K562 (cell line): ENCODE results near the gene JAG2. TPM values are rescaled to one million over a fixed set of nuclear protein-coding genes. Genes with fewer than 3 reads are reported as not detected.

Source experiments
- ATAC-seq: fragments of 200-7000 bp; cut with Tn5 transposase; 3 replicates; pipeline ENCODE4 v1.9.1; 2020; ENCODE audit warnings: moderate library complexity
- BruUV-seq: library from RNA; stranded (reverse); fragments of 400-500 nt; replicated peaks from 2 replicates; lab custom pipeline; 2021; lab: Mats Ljungman, UMichigan
- CTCF ChIA-PET: fragments of 300-600 bp; formaldehyde crosslinking; extraction: SDS; loops from one replicate; lab custom pipeline; 2021; ENCODE audit warnings: low intra/inter-chr PET ratio; lab: Yijun Ruan, JAX
- POLR2A ChIA-PET: fragments of 300-600, 350-650 bp; sonication (Branson Sonifier 250); formaldehyde crosslinking; extraction: SDS; loops from one replicate; lab custom pipeline; 2021; ENCODE audit warnings: antibody characterized with exemption, inconsistent platforms; lab: Yijun Ruan, JAX
- DNase-seq, 4 experiments: peaks; one replicate each; pipeline versions ENCODE4 v3.0.0 to v3.0.0-alpha.2; 2011 to 2018; ENCODE audit warnings: low spot score in 3 of 4, mixed read lengths in 3 of 4; ENCODE audit errors: extremely low read depth in 1 of 4
- FAIRE-seq: peaks from 2 replicates; lab custom pipeline; 2011; peaks lifted over from hg19 to GRCh38; lab: Jason Lieb, UNC
- H2AFZ ChIP-seq: 2 replicates; pipeline ENCODE4 v1.6.0; 2011; ENCODE audit warnings: low read depth, low read length, control low read depth, inconsistent platforms
- H3K27ac ChIP-seq: fragments of 200-600 bp; 3 replicates; pipeline ENCODE4 v1.8.0; 2011; ENCODE audit warnings: low read depth, mild to moderate bottlenecking, control low read depth, inconsistent platforms, low read length, moderate library complexity, mixed read lengths; ENCODE audit errors: extremely low read depth
- H3K27me3 ChIP-seq, 2 experiments: fragments of 300-600 bp in 1 of 2; 2 replicates in 1 of 2; 3 replicates in 1 of 2; pipeline versions ENCODE4 v1.6.0 to v1.8.0; 2011; ENCODE audit warnings: inconsistent platforms in 2 of 2, low read length in 2 of 2, mild to moderate bottlenecking in 1 of 2, mixed read lengths in 1 of 2, moderate library complexity in 1 of 2; ENCODE audit not compliant: control insufficient read depth in 2 of 2, insufficient read depth in 2 of 2
- H3K36me3 ChIP-seq: fragments of 300-600 bp; 3 replicates; pipeline ENCODE4 v1.8.0; 2011; ENCODE audit warnings: mild to moderate bottlenecking, low read length, inconsistent platforms; ENCODE audit not compliant: control insufficient read depth, insufficient read depth
- H3K4me1 ChIP-seq, 2 experiments: fragments of 200-600 bp in 1 of 2; replicated peaks in 1 of 2; 2 replicates in 1 of 2; 3 replicates in 1 of 2; pipeline versions ENCODE4 v1.5.1 to v1.8.0; 2011; ENCODE audit warnings: inconsistent platforms in 2 of 2, low read length in 2 of 2, mild to moderate bottlenecking in 1 of 2, mixed read lengths in 1 of 2, moderate library complexity in 1 of 2; ENCODE audit not compliant: control insufficient read depth in 2 of 2, insufficient read depth in 2 of 2
- H3K4me2 ChIP-seq: 2 replicates; pipeline ENCODE4 v1.6.1; 2011; ENCODE audit warnings: low read length, control low read depth, inconsistent platforms, mixed read lengths; ENCODE audit not compliant: insufficient read depth
- H3K4me3 ChIP-seq: fragments of 200-600 bp; sonication (generic), shearing (Covaris generic); 2 replicates; pipeline ENCODE4 v1.5.1; 2016; ENCODE audit warnings: control low read depth, inconsistent platforms
- H3K79me2 ChIP-seq: fragments of 200-600 bp; 3 replicates; pipeline ENCODE4 v1.8.0; 2011; ENCODE audit warnings: low read length, inconsistent platforms; ENCODE audit not compliant: control insufficient read depth, insufficient read depth
- H3K9ac ChIP-seq, 2 experiments: 2 replicates each; pipeline versions ENCODE4 v1.6.0 to v1.6.1; 2011; ENCODE audit warnings: low read depth in 2 of 2, low read length in 2 of 2, control low read depth in 1 of 2, inconsistent platforms in 1 of 2, mild to moderate bottlenecking in 1 of 2, mixed read lengths in 1 of 2; ENCODE audit not compliant: insufficient read depth in 1 of 2
- H3K9me1 ChIP-seq: one replicate; pipeline ENCODE4 v1.6.0; 2011; ENCODE audit warnings: inconsistent platforms, mild to moderate bottlenecking, low read length, moderate library complexity; ENCODE audit not compliant: control insufficient read depth, insufficient read depth
- H3K9me3 ChIP-seq: replicated peaks from 2 replicates; pipeline ENCODE4 v1.5.1; 2011; ENCODE audit warnings: low read depth, low read length, inconsistent platforms; ENCODE audit not compliant: control insufficient read depth, insufficient read depth
- H4K20me1 ChIP-seq: replicated peaks from 2 replicates; pipeline ENCODE4 v1.6.1; 2011; ENCODE audit warnings: low read length, inconsistent platforms, mixed read lengths; ENCODE audit not compliant: control insufficient read depth, insufficient read depth
- HDGF ChIP-seq: fragments of 450-650 bp; IDR thresholded peaks from 2 replicates; pipeline ENCODE4 v1.6.1; 2016
- KDM1A ChIP-seq, 2 experiments: fragments of 450-650 bp; IDR thresholded peaks; 2 replicates each; pipeline ENCODE4 v1.6.1; 2016; ENCODE audit warnings: mild to moderate bottlenecking in 2 of 2
- NFIC ChIP-seq: fragments of 450-650 bp; IDR thresholded peaks from 2 replicates; pipeline ENCODE4 v1.6.1; 2017; ENCODE audit warnings: mild to moderate bottlenecking, inconsistent platforms
- NRF1 ChIP-seq, 2 experiments: fragments of 450-650 bp; IDR thresholded peaks in 1 of 2; conservative IDR thresholded peaks in 1 of 2; 2 replicates each; pipeline ENCODE4 v1.6.1; 2014; ENCODE audit warnings: mild to moderate bottlenecking in 2 of 2
- TAF9B ChIP-seq: fragments of 450-650 bp; IDR thresholded peaks from 2 replicates; pipeline ENCODE4 v1.6.1; 2018; ENCODE audit warnings: mild to moderate bottlenecking; ENCODE audit not compliant: partially characterized antibody
- ZNF263 ChIP-seq: sonication (generic); formaldehyde crosslinking; IDR thresholded peaks from 2 replicates; pipeline ENCODE4 v1.8.0; 2022; ENCODE audit warnings: mild to moderate bottlenecking, missing genetic modification reagents, borderline replicate concordance
- ZNF431 ChIP-seq: sonication (generic); formaldehyde crosslinking; IDR thresholded peaks from 2 replicates; pipeline ENCODE4 v1.8.0; 2022; ENCODE audit warnings: mild to moderate bottlenecking, missing genetic modification reagents
- ZSCAN32 ChIP-seq: fragments of 450-650 bp; formaldehyde crosslinking; IDR thresholded peaks from 2 replicates; pipeline ENCODE4 v1.4.0; 2020; ENCODE audit warnings: mild to moderate bottlenecking, moderate library complexity
- WGBS: fragments of 100-300 bp; shearing (Covaris generic); methylation state at CpG from one replicate; pipeline ENCODE4 v1.1.6; 2016; ENCODE audit warnings: low coverage, mixed read lengths; ENCODE audit not compliant: insufficient coverage; ENCODE audit errors: missing lambda C conversion rate; 5-methylcytosine and 5-hydroxymethylcytosine counted together
- in situ Hi-C: fragments of 300-500 bp; cut with MboI; formaldehyde crosslinking; loops from 4 replicates; pipeline ENCODE4 v1.15.0; 2018; ENCODE audit warnings: inconsistent platforms, mixed read lengths
- intact Hi-C: fragments of 100-400 bp; cut with micrococcal nuclease; formaldehyde crosslinking; loops from 2 replicates; pipeline ENCODE4 v1.14.2; 2022
- polyA plus RNA-seq, 8 experiments: library from polyadenylated mRNA; depleted of rRNA in 4 of 8; stranded (reverse) in 5 of 8; unstranded in 3 of 8; fragments of >200 nt; fragmentation: Nextera tagmentation in 2 of 8; fragmentation: Illumina TruSeq in 1 of 8; extraction: Ambion mirVana in 2 of 8; extraction: Trizol in 1 of 8; gene quantifications; 2 replicates each; pipeline versions ENCODE4 v1.2.1 to v1.2.3, GENCODE V29; 2011 to 2014; ENCODE audit warnings: inconsistent platforms in 1 of 8, missing spikeins in 1 of 8
- total RNA-seq, 7 experiments: library from RNA; depleted of rRNA in 6 of 7; stranded (reverse); fragments of >200 nt in 6 of 7; fragmentation: Illumina TruSeq in 2 of 7; extraction: Trizol in 2 of 7; gene quantifications; 2 replicates each; pipeline versions ENCODE4 v1.2.1 to v1.2.3, GENCODE V29; 2011 to 2021; ENCODE audit warnings: low replicate concordance in 1 of 7

JAG2 gene
- total and polyA plus RNA-seq, 9 of the 15 experiments (the other 6 are each of a cell fraction or from before 2014, with no cell fraction given) = 0.25 to 48.4 (median 8.6) TPM

- H3K9ac ChIP-seq = peak overlapping the region; percentile 83 to 95
Observed at GRCh38 chr14:105166571-105167302, 1.8 kb downstream of the JAG2 start.

More at GRCh38 chr14:105166571-105167302, 1.8 kb downstream of the JAG2 start:
- H3K27me3 ChIP-seq = no peaks in the 10 kb centered on the region
- peaks cover 12% of the 10 kb centered on the region; the same call in 1 of the 3 replicates for H3K36me3 ChIP-seq
- 48% methylated on average over 16 of the region's 22 CpGs for WGBS
- peak overlapping the region; percentile 62; the same call in 1 of the 2 replicates for H2AFZ ChIP-seq
- BruUV-seq = TSS peak; percentile 54
- no peaks in the 10 kb centered on the region for H3K9me3 ChIP-seq
- TF ChIP-seq ZNF431 (CRISPR knock-in tag) (peak; percentile 28; the same call in 1 of the 2 replicates), NRF1 (conservative IDR thresholded peaks at IDR 0.05 in 1 of 2, IDR thresholded peaks at IDR 0.05 in 1 of 2) (peak in 1 of 2 experiments; percentile 14; a peak in 1 of 4 replicates), KDM1A (IDR thresholded peaks at IDR 0.05) (no peak), HDGF (0 out of 2 replicates have a peak, but pooled peaks have one; percentile 20), NFIC (peak; percentile 75), TAF9B (no peak), ZNF263 (CRISPR knock-in tag) (0 out of 2 replicates have a peak, but pooled peaks have one; percentile 20), ZSCAN32 (no peak)
- peaks cover 10 to 89% of the 10 kb centered on the region in 2 experiments; a peak in 4 of 5 replicates for H3K4me1 ChIP-seq
- peak overlapping the region; percentile 39 for H3K4me3 ChIP-seq
- in situ Hi-C loops (no loop called here), intact Hi-C loops (no loop called here)
- no peak for ATAC-seq
- FAIRE-seq = no peak
- CTCF ChIA-PET = no interaction called here
- DNase-seq = no peak
- peaks cover 58% of the 10 kb centered on the region for H3K79me2 ChIP-seq
- peak overlapping the region; percentile 76 for H3K4me2 ChIP-seq
- H3K27ac ChIP-seq = peak overlapping the region; percentile 85
- POLR2A ChIA-PET = no interaction called here
- peaks cover 5% of the 10 kb centered on the region; the same call in 1 of the 2 replicates for H4K20me1 ChIP-seq
- H3K9me1 ChIP-seq = peaks cover 4% of the 10 kb centered on the region
